Suppressor macrophage treated with lipopolysaccharide for 4 hours (primary cell): ENCODE measurements around the gene RIC8A.
"Not testable (repeated sequence)": the region's sequence is repeated elsewhere in the genome, so short reads cannot be mapped to it uniquely, and the experiment has no call there.

ENCODE experiments used
- DNase-seq: peaks from one replicate; pipeline ENCODE4 v3.0.0-alpha.2; 2020

RIC8A gene

DNA sequence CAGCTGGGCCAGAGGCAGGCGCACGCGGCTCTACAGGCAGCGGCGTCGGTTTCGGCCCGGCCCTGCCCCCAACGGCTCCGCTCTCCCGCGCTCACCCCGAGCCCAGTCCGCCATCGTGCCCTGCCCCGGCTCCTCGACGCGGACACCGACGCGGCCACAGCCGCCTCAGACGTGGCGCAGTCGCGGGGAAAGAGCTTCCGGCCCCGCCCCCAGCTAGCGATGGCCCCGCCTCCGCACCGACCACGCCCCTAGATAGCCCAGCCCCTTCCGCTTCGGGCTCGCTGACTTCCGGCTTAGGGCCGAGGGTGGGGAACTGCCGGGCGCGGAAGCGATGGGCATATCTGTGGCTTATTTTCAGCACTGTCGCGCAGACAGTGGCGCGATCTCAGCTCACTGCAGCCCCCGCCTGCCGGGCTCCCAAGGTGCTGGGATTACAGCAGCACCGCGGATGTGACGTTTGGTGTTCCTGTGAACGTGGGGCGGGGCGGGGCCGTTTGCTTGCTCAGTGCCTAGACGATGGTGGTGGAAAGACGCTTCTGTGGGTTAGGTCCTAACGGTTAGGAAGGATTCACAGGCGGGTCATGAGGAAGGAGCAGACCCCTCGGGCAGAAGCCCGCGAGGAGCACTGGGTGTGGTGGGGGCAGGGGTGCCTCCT, at the start of gene RIC8A, which contains the start of gene BET1L:
Gene RIC8A, plus strand, starts transcription at position 501 of the 655 bp plus-strand sequence. CDS start 1,147 bp downstream, outside the sequence.
Gene BET1L, minus strand, starts transcription at position 192 of the 655 bp plus-strand sequence. Its CDS starts 78 bp downstream, at position 114.
- peak; percentile 98 for DNase-seq

DNA sequence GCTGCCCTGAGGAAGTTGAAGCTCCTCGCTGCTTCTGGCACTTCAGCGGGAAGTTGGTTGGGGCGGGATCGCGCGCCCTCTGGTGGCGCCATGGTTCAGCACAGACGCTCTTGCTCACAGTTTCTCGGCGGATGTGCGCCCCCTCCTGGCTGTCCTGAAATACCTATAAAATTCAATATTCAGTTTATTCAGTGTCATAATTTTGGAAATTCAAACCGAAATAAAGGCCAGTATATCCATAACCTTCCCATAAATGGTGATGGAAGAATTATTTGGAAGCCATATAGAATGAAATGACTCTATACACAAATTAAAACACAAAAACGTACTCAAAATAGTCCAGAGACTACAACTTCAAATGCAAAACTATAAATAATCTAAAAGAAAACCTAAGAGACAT, 27.3 kb upstream of the RIC8A start:
- not testable (repeated sequence) for DNase-seq

DNA sequence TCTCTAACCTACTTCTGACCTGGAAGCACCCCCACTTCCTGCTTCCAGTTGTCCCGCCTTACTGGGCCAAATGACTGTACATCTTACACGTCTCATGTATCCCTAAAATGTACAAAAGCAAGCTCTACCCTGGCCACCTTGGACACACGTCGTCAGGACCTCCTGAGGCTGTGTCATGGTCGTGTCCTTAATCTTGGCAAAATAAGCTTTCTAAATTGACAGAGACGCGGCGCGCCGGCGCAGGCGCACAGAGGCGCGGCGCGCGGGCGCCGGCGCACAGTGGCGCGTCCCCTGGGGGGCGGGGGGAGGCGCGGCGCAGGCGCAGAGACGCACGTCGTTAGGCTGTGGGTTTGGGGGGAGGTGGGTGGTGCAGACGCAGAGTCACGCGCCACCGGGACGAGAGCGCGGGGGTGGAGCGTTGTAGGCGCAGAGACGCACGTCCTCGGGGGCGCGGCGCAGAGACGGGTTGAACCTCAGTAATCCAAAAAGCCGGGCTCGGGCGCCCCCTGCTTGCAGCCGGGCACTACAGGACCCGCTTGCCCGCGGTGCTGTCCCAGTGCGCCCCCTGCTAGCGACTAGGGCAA, 18.2 kb upstream of the RIC8A start:
- not testable (repeated sequence) for DNase-seq

DNA sequence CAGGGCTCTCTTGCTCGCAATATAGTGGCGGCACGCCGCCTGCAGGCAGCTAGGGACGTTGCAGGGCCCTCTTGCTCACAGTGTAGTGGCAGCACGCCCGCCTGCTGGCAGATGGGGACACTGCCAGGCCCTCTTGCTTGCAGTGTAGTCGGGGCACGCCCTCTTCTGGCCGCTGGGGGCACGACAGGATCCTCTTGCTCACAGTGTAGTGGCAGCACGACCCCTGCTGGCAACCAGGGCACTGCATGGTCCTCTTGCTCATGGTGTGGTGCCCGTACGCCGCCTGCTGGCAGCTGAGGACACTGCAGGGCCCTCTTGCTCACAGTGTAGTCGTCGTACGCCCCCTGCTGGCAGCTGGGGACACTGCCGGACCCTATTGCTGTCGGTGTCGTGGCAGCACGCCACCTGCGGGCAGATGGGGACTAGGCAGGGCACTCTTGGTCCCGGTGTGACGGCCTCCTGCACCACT, 17.6 kb upstream of the RIC8A start:
- DNase-seq, result not testable (repeated sequence)

DNA sequence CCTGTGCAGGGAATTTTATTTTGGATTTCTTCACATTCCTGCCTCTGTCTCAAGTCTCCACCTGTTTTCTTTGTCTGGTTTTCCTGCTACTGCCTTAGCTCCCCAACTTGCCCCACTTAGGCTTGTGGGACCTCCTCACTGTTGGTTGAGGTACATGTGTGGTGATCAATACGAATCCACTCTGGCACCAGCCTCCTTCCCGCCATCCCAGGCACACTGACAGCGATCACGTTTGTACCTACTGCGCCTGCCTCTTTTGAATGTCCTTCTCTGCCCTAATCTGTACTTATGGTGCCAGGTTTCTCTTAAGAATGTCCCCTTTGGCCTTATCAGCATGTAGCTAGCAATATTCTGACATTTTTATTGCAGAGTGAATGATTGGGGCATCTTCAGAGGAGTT, 17.0 kb upstream of the RIC8A start:
- DNase-seq, result not testable (repeated sequence)

DNA sequence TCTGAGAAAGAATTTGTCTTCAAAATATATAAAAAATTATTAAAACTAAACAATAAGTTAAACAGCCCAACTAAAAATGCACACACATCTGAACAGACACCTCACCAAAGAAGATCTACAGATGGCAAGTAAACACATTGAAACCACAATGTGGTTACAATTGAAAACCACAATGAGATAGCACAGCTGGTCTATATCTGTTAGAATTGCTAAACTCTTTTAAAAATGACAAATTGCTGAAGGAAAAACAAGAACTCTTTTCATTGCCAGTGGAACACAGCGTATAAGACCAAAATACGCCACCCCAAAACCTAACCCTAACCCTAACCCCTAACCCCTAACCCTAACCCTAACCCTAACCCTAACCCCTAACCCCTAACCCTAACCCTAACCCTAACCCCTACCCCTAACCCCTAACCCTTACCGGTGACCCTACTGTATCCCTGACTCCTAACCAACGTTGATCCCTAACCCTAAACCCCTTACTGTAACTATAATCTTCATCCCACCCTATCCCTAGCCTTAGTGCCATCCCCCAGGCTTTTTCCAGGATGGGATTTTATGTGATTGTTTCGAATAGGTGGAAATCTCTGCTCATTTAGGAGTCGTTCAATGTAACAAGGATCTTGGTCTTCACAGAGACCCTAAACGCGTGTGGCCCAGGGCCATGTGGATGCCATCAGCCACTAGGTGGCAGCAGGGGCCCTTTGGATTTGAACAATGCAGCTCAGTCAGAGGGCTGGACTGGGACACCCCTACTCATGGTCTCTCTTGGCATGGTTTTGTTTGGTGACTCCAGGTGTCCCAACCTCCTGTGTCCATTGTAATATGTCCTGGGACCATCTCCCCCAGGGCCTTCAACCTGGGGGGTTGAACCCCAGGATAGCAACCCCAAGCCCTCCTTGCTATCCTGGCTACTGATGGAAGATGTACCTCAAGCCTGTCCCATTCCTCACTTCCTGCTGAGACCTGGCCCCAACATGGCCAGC, 15.7 kb upstream of the RIC8A start:
- not testable (repeated sequence) for DNase-seq

DNA sequence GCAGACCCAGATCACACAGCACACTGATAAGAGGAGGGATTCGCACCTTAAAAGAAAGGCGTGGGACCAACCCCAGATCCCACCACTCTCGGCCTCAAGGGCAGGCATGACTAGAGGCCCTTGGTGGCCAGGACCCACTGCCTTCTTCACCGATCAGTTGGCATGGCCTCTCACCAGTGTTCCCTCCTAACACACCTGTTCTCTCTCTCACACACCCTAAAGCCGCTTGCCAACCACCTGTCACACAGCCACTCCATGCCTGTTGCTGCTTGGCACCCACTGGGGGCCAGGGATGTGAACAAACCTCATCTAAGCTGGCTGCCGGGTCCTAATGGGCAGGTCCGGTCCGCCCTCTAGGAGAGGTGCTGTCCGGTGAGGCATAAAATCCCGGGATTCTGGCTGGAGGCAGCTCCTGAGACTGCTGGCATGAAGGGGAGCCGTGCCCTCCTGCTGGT, 14.8 kb upstream of the RIC8A start, which contains the start of gene SCGB1C1:
Gene SCGB1C1, plus strand, starts transcription at position 405 of the 455 bp plus-strand sequence. Its CDS starts 22 bp downstream, at position 427.
- not testable (repeated sequence) for DNase-seq

DNA sequence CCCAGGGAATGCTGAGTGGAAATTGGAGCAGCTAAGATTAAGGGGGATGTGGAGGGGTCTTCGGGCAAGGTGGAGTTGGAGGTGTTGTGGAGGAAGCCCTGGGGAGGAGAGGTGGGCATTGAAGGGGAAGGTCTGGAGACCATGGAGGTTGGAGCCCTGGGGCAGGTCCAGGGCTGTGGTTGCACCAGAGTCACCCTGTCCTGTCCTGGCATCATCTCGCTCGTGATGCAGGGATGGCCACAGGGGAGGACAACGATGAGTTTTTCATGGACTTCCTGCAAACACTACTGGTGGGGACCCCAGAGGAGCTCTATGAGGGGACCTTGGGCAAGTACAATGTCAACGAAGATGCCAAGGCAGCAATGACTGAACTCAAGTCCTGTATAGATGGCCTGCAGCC, 14.0 kb upstream of the RIC8A start:
- DNase-seq, result not testable (repeated sequence)

DNA sequence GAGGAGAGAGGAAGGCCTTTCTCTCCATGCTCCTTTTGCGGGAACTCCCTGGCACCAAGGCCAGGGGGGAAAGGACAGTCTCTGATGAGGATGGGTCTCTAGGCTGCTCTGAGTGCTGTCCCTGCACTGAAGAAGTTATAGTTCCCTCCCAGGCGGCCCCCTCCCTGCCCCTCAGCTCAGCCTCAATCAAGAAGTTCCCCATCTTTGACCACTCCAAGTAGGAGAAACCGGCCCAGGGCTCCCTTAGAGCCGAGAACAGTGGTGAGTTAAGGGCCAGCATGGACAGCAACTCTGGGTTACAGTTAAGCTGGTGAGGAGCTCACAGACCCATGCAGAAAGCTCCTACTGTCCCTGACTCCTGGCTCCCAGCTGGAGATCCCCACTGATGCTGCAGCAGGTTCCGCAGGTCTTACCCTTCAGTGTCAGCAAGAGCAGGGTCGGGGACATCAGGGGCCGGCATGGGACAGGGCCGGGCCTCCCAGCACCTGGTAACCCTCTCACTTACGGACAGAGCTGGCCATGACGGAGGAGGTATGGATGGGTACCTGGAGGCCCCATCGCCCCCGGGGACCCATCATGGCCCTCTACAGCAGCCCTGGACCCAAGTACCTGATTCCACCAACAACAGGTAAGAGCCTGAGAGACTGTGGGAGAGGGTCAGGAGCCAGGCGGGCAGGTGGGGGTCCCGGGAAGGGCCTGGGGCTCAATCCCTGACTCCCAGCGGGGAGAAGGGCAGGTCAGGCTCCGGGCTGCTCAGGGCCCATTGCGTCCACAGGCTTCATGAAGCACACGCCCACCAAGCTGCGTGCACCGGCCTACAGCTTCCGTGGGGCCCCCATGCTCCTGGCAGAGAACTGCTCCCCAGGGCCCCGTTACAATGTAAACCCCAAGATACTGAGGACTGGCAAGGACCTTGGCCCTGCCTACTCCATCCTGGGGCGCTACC, 10.4 kb upstream of the RIC8A start:
- DNase-seq, result no peak

DNA sequence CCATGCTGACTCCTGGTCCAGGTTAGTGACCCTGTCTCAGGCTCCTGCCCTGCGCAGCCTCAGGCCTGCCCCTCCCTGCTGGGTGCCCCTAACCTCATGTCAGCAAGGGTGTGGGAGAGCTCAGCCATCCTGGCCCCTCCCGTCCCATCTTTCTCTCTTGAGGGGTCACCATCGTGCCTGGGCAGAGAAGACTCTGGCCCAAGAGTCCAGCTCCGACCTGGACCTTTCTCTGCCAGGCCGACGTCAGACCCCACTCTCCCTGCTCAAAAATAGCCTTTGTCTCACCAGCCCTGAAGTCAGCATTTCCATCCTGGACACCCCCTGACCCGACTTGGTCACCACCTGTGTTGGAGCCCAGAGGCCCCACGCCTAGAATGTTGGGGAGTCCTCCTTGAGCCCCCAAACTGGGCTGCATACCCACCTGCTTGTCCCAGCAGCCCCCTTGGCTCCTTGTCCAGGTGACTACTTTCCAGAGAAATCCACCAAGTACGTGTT, 9.7 kb upstream of the RIC8A start:
- no peak for DNase-seq

DNA sequence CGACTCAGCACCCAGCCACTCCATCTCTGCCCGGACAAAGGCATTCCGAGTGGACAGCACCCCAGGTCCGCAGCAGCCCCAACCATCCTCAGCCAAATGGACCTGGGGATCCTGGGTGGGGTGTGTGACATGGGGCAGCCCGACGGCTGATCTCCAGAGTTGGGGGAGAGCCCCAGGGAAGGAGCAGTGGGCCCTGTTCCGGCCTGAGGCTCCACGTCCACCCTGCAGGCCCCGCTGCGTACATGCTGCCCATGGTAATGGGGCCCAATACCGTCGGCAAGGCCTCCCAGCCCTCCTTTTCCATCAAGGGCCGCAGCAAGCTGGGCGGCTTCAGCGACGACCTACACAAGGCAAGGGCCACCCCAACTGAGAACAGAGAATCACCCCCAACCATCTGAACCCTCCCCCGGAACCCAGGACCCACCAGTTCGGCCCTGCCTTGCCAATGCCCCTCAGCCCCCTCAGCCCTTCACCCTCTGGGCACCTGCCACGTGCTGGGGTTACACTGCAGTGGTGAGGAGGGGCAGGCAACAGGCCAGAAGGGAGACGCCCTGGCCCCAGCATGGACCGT, 9.2 kb upstream of the RIC8A start:
- no peak for DNase-seq

DNA sequence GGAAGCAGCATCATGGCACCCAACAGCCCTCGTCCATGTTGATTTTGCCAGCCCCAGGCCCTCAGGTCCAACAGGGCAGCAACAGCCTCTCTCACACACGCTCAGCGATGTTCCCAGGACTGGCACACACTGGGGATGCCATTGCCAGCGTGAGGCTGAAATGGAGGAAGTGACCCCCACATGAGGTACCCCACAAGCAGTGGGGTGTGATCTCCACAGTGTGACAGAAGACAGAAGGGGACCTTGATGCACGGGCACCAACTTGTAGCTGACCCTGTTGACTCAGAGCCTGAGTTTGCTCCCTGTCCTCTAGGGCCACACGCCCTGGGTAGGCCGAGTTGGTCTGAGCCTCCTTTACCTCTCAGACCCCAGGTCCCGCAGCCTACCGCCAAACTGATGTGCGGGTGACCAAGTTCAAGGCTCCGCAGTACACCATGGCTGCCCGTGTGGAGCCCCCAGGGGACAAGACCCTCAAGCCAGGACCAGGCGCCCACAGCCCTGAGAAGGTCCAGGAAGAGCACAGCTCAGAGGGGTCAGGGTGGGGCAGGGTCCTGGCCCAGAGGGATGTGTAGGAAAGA, 8.4 kb upstream of the RIC8A start:
- DNase-seq, result no peak

DNA sequence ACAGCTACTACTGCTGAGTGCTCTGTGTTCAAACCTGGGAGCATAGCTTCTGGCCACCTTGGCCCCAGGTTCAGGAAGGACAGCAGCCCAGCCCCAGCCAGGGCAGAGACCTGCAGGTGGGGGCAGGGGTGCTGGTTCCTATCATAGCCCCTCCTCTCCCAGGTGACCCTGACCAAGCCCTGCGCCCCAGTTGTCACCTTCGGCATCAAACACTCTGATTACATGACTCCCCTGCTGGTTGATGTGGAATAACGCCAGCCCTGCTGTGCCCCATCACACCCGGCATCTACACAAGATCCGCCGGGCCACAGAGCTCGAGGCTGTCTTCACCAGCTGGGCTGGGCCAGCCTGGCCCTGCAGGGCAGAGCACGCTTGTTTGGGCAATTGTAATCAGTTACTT, 7.7 kb upstream of the RIC8A start:
- DNase-seq, result no peak

DNA sequence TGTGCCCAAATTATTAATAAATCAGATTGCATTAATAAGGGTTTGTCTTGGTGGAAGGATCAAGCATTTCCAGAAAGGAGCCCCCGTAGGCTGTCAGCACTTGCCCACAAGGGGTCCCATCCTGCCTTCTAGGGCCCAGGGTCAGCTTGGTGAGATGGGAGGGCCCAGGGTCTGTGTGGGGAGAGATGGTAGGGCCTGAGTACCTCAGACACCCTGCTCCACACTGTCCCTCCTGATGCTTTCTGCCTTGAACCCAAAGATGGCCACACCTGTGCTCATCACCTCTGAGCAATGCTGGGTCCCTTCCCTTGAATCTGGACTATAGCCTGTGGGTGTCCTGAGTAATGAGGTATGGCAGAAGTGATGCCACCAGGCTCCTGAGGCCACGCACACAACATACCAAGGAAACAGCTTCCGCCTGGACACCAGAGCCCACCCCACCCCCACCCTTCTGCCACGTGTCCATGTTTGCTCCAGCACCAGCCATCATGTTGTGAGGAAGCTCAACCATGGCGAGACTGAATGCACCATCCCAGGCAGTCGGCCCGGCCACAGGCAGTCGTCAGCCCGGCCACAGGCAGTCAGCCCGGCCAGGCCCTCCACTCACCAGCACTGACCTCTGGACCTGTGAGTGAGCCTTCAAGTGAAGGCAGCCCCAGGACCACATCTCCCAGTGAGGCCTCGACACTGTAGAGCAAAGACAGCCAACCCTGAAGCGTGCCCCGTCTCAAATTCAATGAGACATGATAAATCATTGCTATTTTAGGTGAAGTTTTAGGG, 7.1 kb upstream of the RIC8A start:
- DNase-seq, result no peak

DNA sequence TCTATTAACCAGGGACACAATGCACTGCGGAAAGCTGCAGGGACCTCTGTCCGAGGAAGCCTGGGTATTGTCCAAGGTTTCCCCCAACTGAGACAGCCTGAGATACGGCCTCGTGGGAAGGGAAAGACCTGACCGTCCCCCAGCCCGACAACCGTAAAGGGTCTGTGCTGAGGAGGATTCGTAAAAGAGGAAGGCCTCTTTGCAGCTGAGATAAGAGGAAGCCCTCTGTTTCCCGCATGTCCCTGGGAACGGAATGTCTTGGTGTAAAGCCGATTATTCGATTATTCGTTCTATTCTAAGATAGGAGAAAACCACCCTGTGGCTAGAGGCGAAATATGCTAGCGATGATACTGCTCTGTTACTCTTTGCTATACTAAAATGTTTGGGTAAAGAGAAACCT, 5.5 kb upstream of the RIC8A start:
- peak; percentile 34 for DNase-seq

DNA sequence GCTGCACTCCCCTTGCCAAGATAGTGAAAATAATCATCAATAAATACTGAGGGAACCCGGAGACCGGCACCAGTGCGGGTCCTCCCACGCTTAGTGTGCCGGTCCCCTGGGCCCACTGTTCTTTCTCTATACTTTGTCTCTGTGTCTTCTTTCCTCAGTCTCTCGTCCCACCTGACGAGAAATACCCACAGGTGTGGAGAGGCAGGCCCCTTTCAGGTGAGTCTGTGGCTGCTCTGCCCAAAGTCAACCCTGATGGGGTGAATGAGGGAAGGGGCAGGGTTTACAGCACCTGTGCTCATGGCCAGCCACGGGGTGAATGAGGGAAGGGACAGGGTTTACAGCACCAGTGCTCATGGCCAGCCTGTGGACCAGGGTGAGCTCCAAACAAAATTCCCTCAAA, 5.0 kb upstream of the RIC8A start:
- no peak for DNase-seq

DNA sequence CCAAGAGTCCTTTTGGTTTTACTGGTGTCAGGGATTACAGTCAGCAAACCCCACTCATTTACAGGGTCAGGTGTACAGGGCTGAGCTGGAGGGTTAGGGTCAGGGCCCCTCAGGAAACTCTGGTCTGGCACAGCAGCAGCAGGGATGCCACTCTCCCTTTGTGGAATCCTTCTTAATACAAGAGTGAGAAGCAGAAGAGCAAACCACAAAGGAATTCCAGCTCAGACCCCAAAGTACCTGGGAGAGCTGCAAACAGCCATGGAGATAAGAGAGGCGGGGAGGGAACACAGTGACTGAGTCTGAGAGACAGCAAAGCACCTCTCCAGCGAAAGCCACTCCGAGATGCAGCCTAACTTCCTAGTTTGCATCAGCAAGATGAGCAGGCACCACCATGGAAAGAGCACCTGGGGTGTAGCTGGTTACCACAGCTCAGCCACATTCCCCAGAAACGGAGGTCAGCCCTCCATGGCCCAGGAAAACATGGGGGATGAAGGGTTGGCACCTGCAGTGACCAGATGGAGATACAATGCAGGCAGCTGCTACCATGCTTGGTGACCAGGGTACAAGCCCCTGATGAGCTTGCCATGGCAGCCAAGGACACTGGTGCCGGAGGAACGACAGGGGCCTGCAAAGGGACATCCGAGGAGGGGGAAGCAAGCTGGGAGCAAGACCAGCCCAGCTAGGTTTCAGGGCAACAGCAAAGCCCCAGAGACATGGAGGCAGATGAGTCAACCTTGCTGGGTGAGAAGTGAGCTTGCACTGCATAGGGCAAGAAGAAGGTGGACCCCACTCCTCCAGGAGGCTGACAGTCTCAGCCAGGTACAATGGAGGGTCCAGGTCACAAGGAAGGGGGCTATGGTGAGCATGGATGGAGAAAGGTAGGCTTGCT, 4.2 kb upstream of the RIC8A start:
- DNase-seq, result no peak

DNA sequence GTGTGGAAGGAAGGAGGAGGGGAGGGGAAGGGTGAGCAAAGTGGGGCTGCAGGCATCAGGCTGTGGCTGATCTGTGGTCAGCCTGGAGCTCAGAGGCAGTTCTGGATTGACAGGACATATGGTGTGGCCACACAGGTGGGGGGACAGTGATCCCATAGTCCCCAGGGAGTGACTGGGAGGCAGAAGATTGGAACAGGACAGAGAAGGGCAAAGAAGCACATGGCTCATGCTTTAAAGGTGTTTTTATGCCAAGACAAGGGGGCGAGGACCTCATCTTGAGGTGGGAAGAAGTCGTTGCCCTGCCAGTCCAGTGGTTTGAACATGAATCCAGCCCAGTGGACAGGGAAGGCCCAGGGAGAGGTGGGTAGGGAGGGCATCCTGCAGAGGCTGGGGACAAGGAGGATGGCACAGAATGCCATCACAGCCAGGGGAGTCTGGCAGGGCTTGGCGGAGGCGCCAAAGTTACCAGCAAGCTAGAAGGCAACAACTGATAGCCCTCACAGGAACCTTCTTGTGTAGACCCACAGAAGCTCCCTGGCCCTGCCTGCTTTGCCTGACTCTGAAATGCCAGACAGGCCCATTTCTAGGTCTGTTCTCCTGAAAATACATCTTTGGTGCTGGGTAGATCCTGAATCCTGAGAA, 3.4 kb upstream of the RIC8A start:
- DNase-seq, result no peak
